ENCODE results near the gene NECAB3. TPM values are rescaled to one million over a fixed set of nuclear protein-coding genes. Genes with fewer than 3 reads are reported as not detected.
A peak's percentile ranks its signal among the peaks of the same experiment; 100 is the strongest.

NECAB3 gene
- total and polyA plus RNA-seq, 2 of the 13 experiments (the other 11 are each of a cell fraction or from before 2014, with no cell fraction given) = 61.5 to 65.5 TPM

DNA sequence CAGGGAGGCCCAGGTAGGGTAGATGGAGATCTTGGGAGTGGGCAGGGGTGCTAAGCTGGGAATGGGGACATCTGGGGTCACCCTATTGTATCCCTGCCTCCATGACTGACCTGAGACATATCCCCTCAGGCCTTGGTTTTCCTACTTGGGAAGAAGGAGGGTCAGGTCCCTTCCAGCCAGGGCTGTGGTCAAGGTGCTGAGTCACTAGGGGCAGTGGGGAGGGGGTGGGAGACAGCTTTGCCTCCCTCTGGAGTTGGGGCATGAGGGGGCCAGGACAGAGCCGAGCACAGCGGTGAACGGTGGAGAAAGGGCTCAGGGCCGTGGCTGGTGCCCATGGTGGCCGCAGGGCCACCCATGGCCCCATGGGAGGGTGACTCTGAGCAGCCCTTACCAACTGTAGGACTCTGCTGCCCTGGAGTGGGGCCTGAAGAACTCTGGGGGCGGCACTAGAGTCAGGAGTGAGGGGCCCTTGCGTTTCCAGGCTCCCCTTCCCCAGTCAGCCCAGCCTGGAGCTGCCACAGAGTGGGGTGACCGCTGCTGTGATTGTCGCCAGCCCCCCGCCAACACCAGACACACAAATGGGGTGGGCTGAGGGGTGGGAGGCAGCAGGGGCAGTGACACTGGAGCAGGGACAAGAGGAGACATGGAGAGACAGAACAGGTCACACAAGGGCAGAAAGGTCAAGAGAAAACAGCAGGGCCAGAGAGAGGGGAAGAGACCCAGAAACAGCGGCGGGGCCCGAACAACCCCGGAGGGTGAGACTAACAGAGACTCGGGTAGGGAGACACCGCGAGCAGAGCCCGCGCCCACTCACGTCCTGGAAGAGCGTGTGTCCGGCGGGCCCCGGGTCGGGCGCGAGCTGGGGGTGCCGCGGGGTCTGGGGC is 576 bp downstream of the NECAB3 start (continued):
- TF ChIP-seq HMGXB4 (CRISPR knock-in tag; IDR thresholded peaks at IDR 0.05; ENCODE audit: borderline replicate concordance in 1 of 2, low read depth in 1 of 2) (peak in 1 of 2 experiments; percentile 46; a peak in 3 of 4 replicates), SNAI1 (CRISPR knock-in tag; IDR thresholded peaks at IDR 0.05; ENCODE audit: borderline replicate concordance) (no peak; the same call in 1 of the 2 replicates), ZNF124 (CRISPR knock-in tag; IDR thresholded peaks at IDR 0.05) (no peak), SRSF1 (optimal IDR thresholded peaks at IDR 0.05; ENCODE audit: low read depth, low read length) (peak; percentile 80), TIGD3 (CRISPR knock-in tag; IDR thresholded peaks at IDR 0.05; ENCODE audit: borderline replicate concordance) (0 out of 2 replicates have a peak, but pooled peaks have one; percentile 20), HOXD1 (CRISPR knock-in tag; IDR thresholded peaks at IDR 0.05) (0 out of 2 replicates have a peak, but pooled peaks have one; percentile 11), PHF8 (CRISPR knock-in tag; IDR thresholded peaks at IDR 0.05) (0 out of 2 replicates have a peak, but pooled peaks have one; percentile 6), ZNF710 (CRISPR knock-in tag; IDR thresholded peaks at IDR 0.05; ENCODE audit: borderline replicate concordance) (0 out of 2 replicates have a peak, but pooled peaks have one; percentile 45), HDAC1 (CRISPR knock-in tag; IDR thresholded peaks at IDR 0.05) (0 out of 2 replicates have a peak, but pooled peaks have one; percentile 49), RERE (CRISPR knock-in tag; IDR thresholded peaks at IDR 0.05; ENCODE audit: low read depth) (no peak)
- TF ChIP-seq, protein P1, sequence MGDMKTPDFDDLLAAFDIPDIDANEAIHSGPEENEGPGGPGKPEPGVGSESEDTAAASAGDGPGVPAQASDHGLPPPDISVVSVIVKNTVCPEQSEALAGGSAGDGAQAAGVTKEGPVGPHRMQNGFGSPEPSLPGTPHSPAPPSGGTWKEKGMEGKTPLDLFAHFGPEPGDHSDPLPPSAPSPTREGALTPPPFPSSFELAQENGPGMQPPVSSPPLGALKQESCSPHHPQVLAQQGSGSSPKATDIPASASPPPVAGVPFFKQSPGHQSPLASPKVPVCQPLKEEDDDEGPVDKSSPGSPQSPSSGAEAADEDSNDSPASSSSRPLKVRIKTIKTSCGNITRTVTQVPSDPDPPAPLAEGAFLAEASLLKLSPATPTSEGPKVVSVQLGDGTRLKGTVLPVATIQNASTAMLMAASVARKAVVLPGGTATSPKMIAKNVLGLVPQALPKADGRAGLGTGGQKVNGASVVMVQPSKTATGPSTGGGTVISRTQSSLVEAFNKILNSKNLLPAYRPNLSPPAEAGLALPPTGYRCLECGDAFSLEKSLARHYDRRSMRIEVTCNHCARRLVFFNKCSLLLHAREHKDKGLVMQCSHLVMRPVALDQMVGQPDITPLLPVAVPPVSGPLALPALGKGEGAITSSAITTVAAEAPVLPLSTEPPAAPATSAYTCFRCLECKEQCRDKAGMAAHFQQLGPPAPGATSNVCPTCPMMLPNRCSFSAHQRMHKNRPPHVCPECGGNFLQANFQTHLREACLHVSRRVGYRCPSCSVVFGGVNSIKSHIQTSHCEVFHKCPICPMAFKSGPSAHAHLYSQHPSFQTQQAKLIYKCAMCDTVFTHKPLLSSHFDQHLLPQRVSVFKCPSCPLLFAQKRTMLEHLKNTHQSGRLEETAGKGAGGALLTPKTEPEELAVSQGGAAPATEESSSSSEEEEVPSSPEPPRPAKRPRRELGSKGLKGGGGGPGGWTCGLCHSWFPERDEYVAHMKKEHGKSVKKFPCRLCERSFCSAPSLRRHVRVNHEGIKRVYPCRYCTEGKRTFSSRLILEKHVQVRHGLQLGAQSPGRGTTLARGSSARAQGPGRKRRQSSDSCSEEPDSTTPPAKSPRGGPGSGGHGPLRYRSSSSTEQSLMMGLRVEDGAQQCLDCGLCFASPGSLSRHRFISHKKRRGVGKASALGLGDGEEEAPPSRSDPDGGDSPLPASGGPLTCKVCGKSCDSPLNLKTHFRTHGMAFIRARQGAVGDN (CRISPR knock-in tag; IDR thresholded peaks at IDR 0.05) = peak; percentile 42; the same call in 1 of the 2 replicates
